Esophagus muscularis mucosa (tissue), 4 donors: Measurements from ENCODE around the gene CEMP1. TPM values are rescaled to one million over a fixed set of nuclear protein-coding genes. Genes with fewer than 3 reads are reported as not detected.
A peak's percentile ranks its signal among the peaks of the same experiment; 100 is the strongest.

ENCODE experiments used
- DNase-seq: peaks from one replicate; pipeline ENCODE4 v3.0.0-alpha.2; 2017; ENCODE audit errors: extremely low spot score
- H3K27ac ChIP-seq, 4 donors: fragments of 200-600 bp; sonication (generic); replicated peaks in 1 of 4; 1 replicate in 3 of 4; 2 replicates in 1 of 4; pipeline ENCODE4 v1.5.1; 2016 to 2019; ENCODE audit warnings: mild to moderate bottlenecking in 1 of 4
- H3K27me3 ChIP-seq, 4 donors: fragments of 200-600 bp; sonication (generic); one replicate each; pipeline versions ENCODE4 v1.5.1 to v1.6.0; 2016 to 2019
- H3K36me3 ChIP-seq, 4 donors: fragments of 200-600 bp; sonication (generic); one replicate each; pipeline ENCODE4 v1.5.1; 2016 to 2019
- H3K4me1 ChIP-seq, 4 donors: fragments of 200-600 bp; sonication (generic); one replicate each; pipeline ENCODE4 v1.5.1; 2016 to 2019
- H3K4me3 ChIP-seq, 4 donors: fragments of 200-600 bp; sonication (generic); 1 replicate in 2 of 4; 2 replicates in 2 of 4; pipeline ENCODE4 v1.5.1; 2016 to 2019; ENCODE audit warnings: mild to moderate bottlenecking in 4 of 4, moderate library complexity in 1 of 4
- H3K9me3 ChIP-seq, 4 donors: fragments of 200-600 bp; sonication (generic); 1 replicate in 3 of 4; 2 replicates in 1 of 4; pipeline ENCODE4 v1.5.1; 2016 to 2019
- EP300 ChIP-seq: sonication (generic); formaldehyde crosslinking; IDR thresholded peaks from one replicate; pipeline ENCODE4 v1.6.1; 2017; ENCODE audit warnings: antibody characterized with exemption
- POLR2A ChIP-seq: fragments of 450-650 bp; IDR thresholded peaks from one replicate; pipeline ENCODE4 v1.6.1; 2017; ENCODE audit warnings: antibody characterized with exemption, moderate library complexity, mild to moderate bottlenecking, low read depth
- POLR2AphosphoS5 ChIP-seq, 2 donors: sonication (generic); formaldehyde crosslinking; IDR thresholded peaks; one replicate each; pipeline ENCODE4 v1.6.1; 2017; ENCODE audit warnings: antibody characterized with exemption in 2 of 2
- WGBS: methylation state at CpG from one replicate; pipeline ENCODE4 v1.1.5; 2018; 5-methylcytosine and 5-hydroxymethylcytosine counted together
- intact Hi-C: fragments of 100-400 bp; cut with DNase I; formaldehyde crosslinking; loops from one replicate; pipeline ENCODE4 v1.15.1; 2023
- total RNA-seq, 4 donors: library from RNA; depleted of rRNA; stranded (reverse); fragments of >200 nt; gene quantifications; one replicate each; pipeline versions ENCODE4 v1.1.0 to v1.2.1, GENCODE V29; 2016
- TF ChIP-seq, protein P1 (sequence below), 3 experiments: fragments of 200-600 bp in 2 of 3; fragments of 450-650 bp in 1 of 3; sonication (generic) in 2 of 3; IDR thresholded peaks; one replicate each; pipeline ENCODE4 v1.5.1; 2017 to 2019; ENCODE audit warnings: antibody characterized with exemption in 3 of 3, mild to moderate bottlenecking in 2 of 3, moderate library complexity in 1 of 3

The CEMP1 gene
- total RNA-seq, 4 donors from 2014 or later = not detected

DNA sequence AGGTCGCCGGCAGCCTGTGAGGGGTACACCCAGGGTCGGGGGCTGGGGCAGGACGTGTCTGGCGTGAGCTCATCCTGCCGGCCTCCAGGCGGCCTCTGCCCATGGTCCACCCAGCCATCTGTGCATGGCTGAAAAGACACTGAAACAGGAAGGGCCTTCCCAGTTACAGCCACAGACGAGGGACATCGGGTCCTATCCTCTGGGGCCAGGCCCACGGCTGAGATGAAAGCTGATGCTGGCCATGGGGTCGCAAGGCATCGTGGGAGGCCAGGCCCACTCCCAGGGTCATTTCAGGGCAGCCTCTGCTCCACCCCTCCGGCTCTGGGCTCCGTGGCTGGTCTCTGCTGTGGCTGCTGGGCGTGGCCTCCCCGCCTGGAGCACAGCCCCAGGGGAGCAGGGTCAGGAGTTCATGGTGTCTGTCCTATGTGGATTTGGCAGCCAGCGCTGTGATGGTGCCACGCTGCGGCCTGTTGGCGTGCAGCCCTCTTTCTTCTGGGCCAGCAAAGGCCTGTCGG lies 34.0 kb downstream of the CEMP1 start:
- Histone ChIP-seq H3K4me1 (peaks cover 34 to 39% (median 37%) of the 10 kb centered on the region in 4 donors), H3K9me3 (no peaks in the 10 kb centered on the region), H3K36me3 (peaks cover 13 to 46% (median 30%) of the 10 kb centered on the region in 4 donors), H3K4me3 (no peak overlapping the region), H3K27me3 (no peaks in the 10 kb centered on the region), H3K27ac (peak overlapping the region in 3 of 4 donors; percentile 23 to 43 (median 31))
- TF ChIP-seq POLR2A (no peak), POLR2AphosphoS5 (IDR thresholded peaks at IDR 0.05) (peak; percentile 8 to 15)
- intact Hi-C loops = no loop called here
- no peak for DNase-seq
- 60% methylated on average over 12 of the region's 21 CpGs for WGBS

DNA sequence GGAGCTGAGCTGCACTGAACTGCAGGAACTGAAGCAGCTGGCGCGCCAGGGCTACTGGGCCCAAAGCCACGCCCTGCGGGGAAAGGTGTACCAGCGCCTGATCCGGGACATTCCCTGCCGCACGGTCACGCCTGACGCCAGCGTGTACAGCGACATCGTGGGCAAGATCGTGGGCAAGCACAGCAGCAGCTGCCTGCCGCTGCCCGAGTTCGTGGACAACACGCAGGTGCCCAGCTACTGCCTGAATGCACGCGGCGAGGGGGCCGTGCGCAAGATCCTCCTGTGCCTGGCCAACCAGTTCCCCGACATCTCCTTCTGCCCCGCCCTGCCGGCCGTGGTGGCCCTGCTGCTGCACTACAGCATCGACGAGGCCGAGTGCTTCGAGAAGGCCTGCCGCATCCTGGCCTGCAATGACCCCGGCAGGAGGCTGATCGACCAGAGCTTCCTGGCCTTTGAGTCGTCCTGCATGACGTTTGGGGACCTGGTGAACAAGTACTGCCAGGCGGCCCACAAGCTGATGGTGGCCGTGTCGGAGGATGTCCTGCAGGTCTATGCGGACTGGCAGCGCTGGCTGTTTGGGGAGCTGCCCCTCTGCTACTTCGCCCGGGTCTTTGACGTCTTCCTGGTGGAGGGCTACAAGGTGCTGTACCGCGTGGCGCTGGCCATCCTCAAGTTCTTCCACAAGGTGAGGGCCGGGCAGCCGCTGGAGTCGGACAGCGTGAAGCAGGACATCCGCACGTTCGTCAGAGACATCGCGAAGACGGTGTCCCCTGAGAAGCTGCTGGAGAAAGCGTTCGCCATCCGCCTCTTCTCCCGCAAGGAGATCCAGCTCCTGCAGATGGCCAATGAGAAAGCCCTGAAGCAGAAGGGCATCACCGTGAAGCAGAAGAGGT lies 34.7 kb downstream of the CEMP1 start:
- Histone ChIP-seq H3K9me3 (no peaks in the 10 kb centered on the region), H3K27ac (peak overlapping the region in 2 of 4 donors; percentile 23 to 31), H3K4me3 (no peak overlapping the region), H3K27me3 (no peaks in the 10 kb centered on the region), H3K36me3 (peaks cover 13 to 46% (median 30%) of the 10 kb centered on the region in 4 donors), H3K4me1 (peaks cover 27 to 32% (median 30%) of the 10 kb centered on the region in 4 donors)
- 96% methylated on average over 32 of the region's 62 CpGs for WGBS
- TF ChIP-seq, protein P1, sequence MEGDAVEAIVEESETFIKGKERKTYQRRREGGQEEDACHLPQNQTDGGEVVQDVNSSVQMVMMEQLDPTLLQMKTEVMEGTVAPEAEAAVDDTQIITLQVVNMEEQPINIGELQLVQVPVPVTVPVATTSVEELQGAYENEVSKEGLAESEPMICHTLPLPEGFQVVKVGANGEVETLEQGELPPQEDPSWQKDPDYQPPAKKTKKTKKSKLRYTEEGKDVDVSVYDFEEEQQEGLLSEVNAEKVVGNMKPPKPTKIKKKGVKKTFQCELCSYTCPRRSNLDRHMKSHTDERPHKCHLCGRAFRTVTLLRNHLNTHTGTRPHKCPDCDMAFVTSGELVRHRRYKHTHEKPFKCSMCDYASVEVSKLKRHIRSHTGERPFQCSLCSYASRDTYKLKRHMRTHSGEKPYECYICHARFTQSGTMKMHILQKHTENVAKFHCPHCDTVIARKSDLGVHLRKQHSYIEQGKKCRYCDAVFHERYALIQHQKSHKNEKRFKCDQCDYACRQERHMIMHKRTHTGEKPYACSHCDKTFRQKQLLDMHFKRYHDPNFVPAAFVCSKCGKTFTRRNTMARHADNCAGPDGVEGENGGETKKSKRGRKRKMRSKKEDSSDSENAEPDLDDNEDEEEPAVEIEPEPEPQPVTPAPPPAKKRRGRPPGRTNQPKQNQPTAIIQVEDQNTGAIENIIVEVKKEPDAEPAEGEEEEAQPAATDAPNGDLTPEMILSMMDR (IDR thresholded peaks at IDR 0.05) = no peak
- TF ChIP-seq EP300 = no peak
- no peak for TF ChIP-seq POLR2A
- TF ChIP-seq POLR2AphosphoS5 (IDR thresholded peaks at IDR 0.05) = no peak
- no peak for DNase-seq
- intact Hi-C loops = no loop called here

DNA sequence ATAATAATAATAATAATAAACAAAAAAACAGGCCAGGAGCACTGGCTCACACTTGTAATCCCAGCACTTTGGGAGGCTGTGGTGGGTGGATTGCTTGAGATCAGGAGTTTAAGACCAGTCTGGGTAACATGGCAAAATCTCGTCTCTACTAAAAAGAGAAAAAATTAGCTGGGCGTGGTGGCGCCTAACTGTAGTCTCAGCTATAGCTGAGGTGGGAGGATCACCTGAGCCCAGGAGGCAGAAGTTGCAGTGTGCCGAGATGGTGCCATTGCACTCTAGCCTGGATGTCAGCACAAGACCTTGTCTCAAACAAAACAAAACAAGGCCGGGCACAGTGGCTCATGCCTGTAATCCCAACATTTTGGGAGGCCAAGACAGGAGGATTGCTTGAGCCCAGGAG lies 36.2 kb downstream of the CEMP1 start:
- H3K4me3 ChIP-seq = no peak overlapping the region
- 94% methylated on average over 5 of the region's 5 CpGs for WGBS
- intact Hi-C loops = no loop called here
- peaks cover 13 to 49% (median 32%) of the 10 kb centered on the region in 4 donors for H3K36me3 ChIP-seq
- no peak overlapping the region for H3K27ac ChIP-seq
- no peaks in the 10 kb centered on the region for H3K27me3 ChIP-seq
- peaks cover 20 to 25% (median 23%) of the 10 kb centered on the region in 4 donors for H3K4me1 ChIP-seq
- no peak for DNase-seq
- TF ChIP-seq EP300 (no peak), POLR2A (no peak), POLR2AphosphoS5 (IDR thresholded peaks at IDR 0.05) (no peak)
- TF ChIP-seq, protein P1 (IDR thresholded peaks at IDR 0.05) = no peak
- no peaks in the 10 kb centered on the region for H3K9me3 ChIP-seq

DNA sequence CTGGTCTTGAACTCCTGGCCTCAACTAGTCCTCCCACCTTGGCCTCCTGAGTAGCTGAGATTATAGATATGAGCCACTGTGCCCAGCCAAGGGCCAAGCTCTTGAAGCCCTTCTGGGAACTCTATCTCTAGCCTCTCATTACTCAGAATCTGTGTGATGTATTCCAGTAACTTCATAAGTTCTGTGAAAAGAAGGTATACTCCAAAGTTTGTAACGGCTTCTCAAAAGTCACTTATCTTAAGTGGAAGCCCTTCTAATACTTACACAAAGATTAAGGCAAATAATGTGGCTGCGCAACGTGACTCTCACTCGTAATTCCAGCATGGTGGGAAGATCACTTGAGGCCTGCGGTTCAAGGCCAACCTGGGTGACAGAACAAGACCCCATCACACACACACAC lies 36.6 kb downstream of the CEMP1 start:
- no peak overlapping the region for H3K27ac ChIP-seq
- peaks cover 13 to 46% (median 32%) of the 10 kb centered on the region in 4 donors for H3K36me3 ChIP-seq
- H3K4me1 ChIP-seq = peaks cover 20 to 25% (median 23%) of the 10 kb centered on the region in 4 donors
- TF ChIP-seq, protein P1 (IDR thresholded peaks at IDR 0.05) = no peak
- TF ChIP-seq POLR2A = no peak
- no peak for TF ChIP-seq POLR2AphosphoS5 (IDR thresholded peaks at IDR 0.05)
- TF ChIP-seq EP300 = no peak
- no peaks in the 10 kb centered on the region for H3K27me3 ChIP-seq
- no peaks in the 10 kb centered on the region for H3K9me3 ChIP-seq
- DNase-seq = no peak
- H3K4me3 ChIP-seq = no peak overlapping the region
- intact Hi-C loops = no loop called here
- WGBS = 95% methylated on average over 5 of the region's 5 CpGs

DNA sequence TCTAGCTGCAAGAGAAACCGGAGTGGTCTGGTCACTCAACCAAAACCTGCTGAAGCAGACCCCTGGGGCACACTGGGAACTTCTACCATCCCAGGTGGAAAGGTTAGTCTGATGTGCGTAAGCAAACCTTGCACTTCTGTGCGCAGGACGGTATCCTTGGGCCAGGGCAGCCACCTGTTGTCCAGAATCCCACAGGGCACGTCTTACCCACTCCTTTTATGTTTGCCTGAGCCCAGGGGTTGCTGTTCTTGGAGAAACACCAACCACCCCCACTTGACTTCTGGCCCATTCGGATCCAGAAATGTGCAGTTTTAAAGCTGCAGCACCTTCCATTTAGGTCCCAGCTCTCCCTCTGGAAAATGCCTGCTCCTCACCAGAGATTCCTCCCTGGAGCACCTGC lies 37.6 kb downstream of the CEMP1 start:
- H3K4me1 ChIP-seq = peaks cover 17 to 19% (median 18%) of the 10 kb centered on the region in 4 donors
- 92% methylated on average over 6 of the region's 6 CpGs for WGBS
- no peak for DNase-seq
- no peaks in the 10 kb centered on the region for H3K27me3 ChIP-seq
- no peak overlapping the region for H3K4me3 ChIP-seq
- intact Hi-C loops = no loop called here
- peaks cover 13 to 37% (median 25%) of the 10 kb centered on the region in 4 donors for H3K36me3 ChIP-seq
- TF ChIP-seq POLR2A (no peak), POLR2AphosphoS5 (IDR thresholded peaks at IDR 0.05) (no peak), EP300 (no peak)
- TF ChIP-seq, protein P1 (IDR thresholded peaks at IDR 0.05) = no peak
- H3K27ac ChIP-seq = no peak overlapping the region
- H3K9me3 ChIP-seq = no peaks in the 10 kb centered on the region
